OCI-LY3 (cell line): ENCODE data around the gene LRRC74B.

ENCODE experiments used
- CTCF ChIP-seq: fragments of 200-600, 300-600 bp; sonication (generic); IDR thresholded peaks from 2 replicates; pipeline ENCODE4 v1.5.1; 2014; ENCODE audit warnings: antibody characterized with exemption, low read length, low read depth
- EZH2phosphoT487 ChIP-seq: fragments of 200-600 bp; shearing (Covaris generic); IDR thresholded peaks from 2 replicates; pipeline ENCODE4 v1.6.1; 2018; ENCODE audit warnings: antibody characterized with exemption, mixed run types, low read depth

DNA sequence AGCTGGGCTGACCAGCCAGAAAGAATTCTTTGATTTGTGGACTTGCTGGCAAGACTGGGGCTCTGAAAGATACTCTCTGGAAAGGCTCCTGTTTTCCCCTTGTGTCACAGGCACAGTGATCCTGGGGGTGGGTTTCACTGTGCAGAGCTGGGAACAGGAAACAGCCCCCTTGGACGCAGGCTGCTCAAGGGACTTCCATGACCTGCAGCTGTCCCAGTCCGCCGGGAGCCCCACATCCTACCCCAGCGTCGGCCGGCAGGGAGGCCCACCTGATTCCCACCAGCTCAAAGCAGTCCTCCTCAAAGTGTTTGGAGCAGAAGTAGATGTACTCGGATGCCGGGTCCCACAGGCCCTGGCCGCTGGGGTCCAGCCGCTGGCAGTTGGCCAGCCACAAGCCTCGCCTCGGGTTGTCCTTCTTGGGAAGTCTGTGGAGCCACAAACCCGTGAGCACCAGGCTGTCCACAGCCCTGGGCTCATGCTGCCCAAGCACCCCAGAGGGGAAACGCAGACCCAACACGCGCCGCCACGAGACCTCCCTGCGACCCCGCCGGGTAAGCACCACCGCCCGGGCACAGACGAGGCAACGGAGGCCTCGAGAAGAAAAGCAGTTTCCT, 44.7 kb upstream of the LRRC74B start:
- no peak for TF ChIP-seq CTCF
- no peak for TF ChIP-seq EZH2phosphoT487
